Non-pigmented ciliary epithelial cell (primary cell): Measurements from ENCODE around the gene TENT4A.
A peak's percentile ranks its signal among the peaks of the same experiment; 100 is the strongest.

Experiments
- DNase-seq: peaks from one replicate; pipeline ENCODE4 v3.0.0-alpha.2; 2010; ENCODE audit warnings: low read depth

TENT4A gene

GRCh38 chr5:6718161-6718681 is 5.0 kb downstream of the TENT4A start:
- no peak for DNase-seq

GRCh38 chr5:6718718-6719117 is 5.5 kb downstream of the TENT4A start:
- no peak for DNase-seq

- no peak for DNase-seq
Measured at GRCh38 chr5:6719417-6719816, 6.2 kb downstream of the TENT4A start.

- no peak for DNase-seq
Measured at GRCh38 chr5:6719896-6720560, 6.8 kb downstream of the TENT4A start.

GRCh38 chr5:6720561-6720921 is 7.3 kb downstream of the TENT4A start:
- no peak for DNase-seq

GRCh38 chr5:6721442-6721841 is 8.2 kb downstream of the TENT4A start:
- no peak for DNase-seq

GRCh38 chr5:6722015-6722414 is 8.8 kb downstream of the TENT4A start:
- no peak for DNase-seq

GRCh38 chr5:6723122-6723815 is 10.0 kb downstream of the TENT4A start:
- no peak for DNase-seq

- DNase-seq = no peak
Measured at GRCh38 chr5:6723816-6724300, 10.6 kb downstream of the TENT4A start.

GRCh38 chr5:6724321-6724929 is 11.2 kb downstream of the TENT4A start:
- no peak for DNase-seq

GRCh38 chr5:6725421-6725820 is 12.2 kb downstream of the TENT4A start:
- no peak for DNase-seq

- no peak for DNase-seq
Measured at GRCh38 chr5:6726006-6726405, 12.8 kb downstream of the TENT4A start.

GRCh38 chr5:6727231-6727630 is 14.0 kb downstream of the TENT4A start:
- no peak for DNase-seq

- no peak for DNase-seq
Measured at GRCh38 chr5:6728011-6728794, 15.0 kb downstream of the TENT4A start.

- DNase-seq = no peak
Measured at GRCh38 chr5:6728795-6729183, 15.6 kb downstream of the TENT4A start.

GRCh38 chr5:6729386-6730310 is 16.4 kb downstream of the TENT4A start:
- no peak for DNase-seq

- DNase-seq = no peak
Measured at GRCh38 chr5:6730407-6730806, 17.2 kb downstream of the TENT4A start.

- DNase-seq = no peak
Measured at GRCh38 chr5:6730807-6731206, 17.6 kb downstream of the TENT4A start.

GRCh38 chr5:6731465-6732237 is 18.4 kb downstream of the TENT4A start:
- no peak for DNase-seq

- DNase-seq = peak; percentile 32
Measured at GRCh38 chr5:6732634-6733410, 19.6 kb downstream of the TENT4A start.
